Central memory CD8-positive, alpha-beta T cell (primary cell): ENCODE data around the gene NOBOX.
A peak's percentile ranks its signal among the peaks of the same experiment; 100 is the strongest.

Experiments
- ATAC-seq: fragments of 150-1000 bp; cut with Tn5 transposase; replicated peaks from 2 replicates; pipeline ENCODE4 v1.10.0; 2022; ENCODE audit warnings: mild to moderate bottlenecking, moderate FRiP score, moderate number of reproducible peaks; ENCODE audit not compliant: poor library complexity, severe bottlenecking; ENCODE audit errors: extremely low read depth
- DNase-seq, 2 donors: peaks; one replicate each; pipeline ENCODE4 v3.0.0; 2021; ENCODE audit warnings: low spot score in 2 of 2
- H3K27ac Mint-ChIP-seq: one replicate; pipeline ENCODE4 v1.8.0; 2022; ENCODE audit warnings: low read depth, mild to moderate bottlenecking, moderate library complexity, mixed read lengths
- H3K27me3 Mint-ChIP-seq: one replicate; pipeline ENCODE4 v1.8.0; 2022; ENCODE audit warnings: mixed read lengths
- H3K36me3 Mint-ChIP-seq: one replicate; pipeline ENCODE4 v1.8.0; 2022; ENCODE audit warnings: mild to moderate bottlenecking, moderate library complexity, mixed read lengths; ENCODE audit not compliant: insufficient read depth
- H3K4me1 Mint-ChIP-seq: one replicate; pipeline ENCODE4 v1.8.0; 2022; ENCODE audit warnings: mixed read lengths
- H3K4me3 Mint-ChIP-seq: one replicate; pipeline ENCODE4 v1.8.0; 2022; ENCODE audit warnings: mild to moderate bottlenecking, moderate library complexity, mixed read lengths
- H3K9me3 Mint-ChIP-seq: one replicate; pipeline ENCODE4 v1.8.0; 2022; ENCODE audit warnings: mixed read lengths

NOBOX gene

GRCh38 chr7:144410441-144410840 is 6.9 kb upstream of the NOBOX start:
- Mint-ChIP-seq H3K9me3 (no peaks in the 10 kb centered on the region), H3K27me3 (peaks cover 58% of the 10 kb centered on the region), H3K4me3 (no peak overlapping the region), H3K36me3 (no peaks in the 10 kb centered on the region), H3K4me1 (no peaks in the 10 kb centered on the region), H3K27ac (no peak overlapping the region)
- DNase-seq (no peak), ATAC-seq (no peak)

- Mint-ChIP-seq H3K27ac (no peak overlapping the region), H3K27me3 (peaks cover 44% of the 10 kb centered on the region), H3K36me3 (no peaks in the 10 kb centered on the region), H3K4me1 (no peaks in the 10 kb centered on the region), H3K4me3 (no peak overlapping the region), H3K9me3 (no peaks in the 10 kb centered on the region)
- ATAC-seq (no peak), DNase-seq (no peak)
Measured at GRCh38 chr7:144408121-144408520, 4.6 kb upstream of the NOBOX start.

GRCh38 chr7:144407266-144407931 is 3.9 kb upstream of the NOBOX start:
- no peaks in the 10 kb centered on the region for H3K4me1 Mint-ChIP-seq
- no peak for DNase-seq
- peaks cover 2% of the 10 kb centered on the region for H3K36me3 Mint-ChIP-seq
- H3K27me3 Mint-ChIP-seq, result peaks cover 51% of the 10 kb centered on the region
- ATAC-seq, result no peak
- no peak overlapping the region for H3K27ac Mint-ChIP-seq
- H3K9me3 Mint-ChIP-seq, result no peaks in the 10 kb centered on the region
- no peak overlapping the region for H3K4me3 Mint-ChIP-seq

GRCh38 chr7:144404946-144405345 is 1.5 kb upstream of the NOBOX start:
- no peak for DNase-seq

GRCh38 chr7:144403102-144403501 is 391 bp downstream of the NOBOX start:
- Mint-ChIP-seq H3K4me3 (no peak overlapping the region), H3K27ac (no peak overlapping the region), H3K9me3 (no peaks in the 10 kb centered on the region), H3K27me3 (peaks cover 54% of the 10 kb centered on the region), H3K4me1 (no peaks in the 10 kb centered on the region), H3K36me3 (peaks cover 2% of the 10 kb centered on the region)
- DNase-seq (no peak), ATAC-seq (no peak)

More at GRCh38 chr7:144404946-144405345, 1.5 kb upstream of the NOBOX start:
- ATAC-seq, result no peak
- no peak overlapping the region for H3K4me3 Mint-ChIP-seq
- H3K27ac Mint-ChIP-seq, result no peak overlapping the region
- peaks cover 2% of the 10 kb centered on the region for H3K36me3 Mint-ChIP-seq
- H3K4me1 Mint-ChIP-seq, result no peaks in the 10 kb centered on the region
- peaks cover 60% of the 10 kb centered on the region for H3K27me3 Mint-ChIP-seq
- H3K9me3 Mint-ChIP-seq, result no peaks in the 10 kb centered on the region

GRCh38 chr7:144401490-144401889 is 2.0 kb downstream of the NOBOX start:
- Mint-ChIP-seq H3K4me3 (no peak overlapping the region), H3K27ac (no peak overlapping the region)
- no peak for DNase-seq

GRCh38 chr7:144399946-144400345 is 3.5 kb downstream of the NOBOX start:
- Mint-ChIP-seq H3K36me3 (peaks cover 2% of the 10 kb centered on the region), H3K4me1 (no peaks in the 10 kb centered on the region), H3K9me3 (no peaks in the 10 kb centered on the region), H3K4me3 (no peak overlapping the region), H3K27ac (no peak overlapping the region), H3K27me3 (peaks cover 44% of the 10 kb centered on the region)
- no peak for DNase-seq
- ATAC-seq, result no peak

More at GRCh38 chr7:144401490-144401889, 2.0 kb downstream of the NOBOX start:
- peaks cover 44% of the 10 kb centered on the region for H3K27me3 Mint-ChIP-seq
- H3K36me3 Mint-ChIP-seq, result peaks cover 2% of the 10 kb centered on the region
- no peaks in the 10 kb centered on the region for H3K9me3 Mint-ChIP-seq
- no peak for ATAC-seq
- H3K4me1 Mint-ChIP-seq, result no peaks in the 10 kb centered on the region

- Mint-ChIP-seq H3K27me3 (peaks cover 44% of the 10 kb centered on the region), H3K36me3 (peaks cover 2% of the 10 kb centered on the region), H3K4me3 (no peak overlapping the region), H3K4me1 (no peaks in the 10 kb centered on the region), H3K9me3 (no peaks in the 10 kb centered on the region), H3K27ac (no peak overlapping the region)
- ATAC-seq, result no peak
- no peak for DNase-seq
Measured at GRCh38 chr7:144398911-144399310, 4.6 kb downstream of the NOBOX start.

- ATAC-seq, result no peak
- no peak overlapping the region for H3K27ac Mint-ChIP-seq
- peaks cover 2% of the 10 kb centered on the region for H3K36me3 Mint-ChIP-seq
- no peaks in the 10 kb centered on the region for H3K9me3 Mint-ChIP-seq
- no peak for DNase-seq
- no peaks in the 10 kb centered on the region for H3K4me1 Mint-ChIP-seq
- no peak overlapping the region for H3K4me3 Mint-ChIP-seq
- H3K27me3 Mint-ChIP-seq, result peaks cover 44% of the 10 kb centered on the region
Measured at GRCh38 chr7:144398291-144398690, 5.2 kb downstream of the NOBOX start.

- H3K4me3 Mint-ChIP-seq, result no peak overlapping the region
- H3K27ac Mint-ChIP-seq, result no peak overlapping the region
- H3K9me3 Mint-ChIP-seq, result no peaks in the 10 kb centered on the region
- no peaks in the 10 kb centered on the region for H3K36me3 Mint-ChIP-seq
- peaks cover 32% of the 10 kb centered on the region for H3K27me3 Mint-ChIP-seq
- DNase-seq (no peak), ATAC-seq (no peak)
- H3K4me1 Mint-ChIP-seq, result peaks cover under 1% of the 10 kb centered on the region
Measured at GRCh38 chr7:144397086-144397485, 6.4 kb downstream of the NOBOX start.

GRCh38 chr7:144391823-144392255 is 11.7 kb downstream of the NOBOX start:
- H3K4me3 Mint-ChIP-seq, result no peak overlapping the region
- no peaks in the 10 kb centered on the region for H3K9me3 Mint-ChIP-seq
- peaks cover 5% of the 10 kb centered on the region for H3K4me1 Mint-ChIP-seq
- no peaks in the 10 kb centered on the region for H3K36me3 Mint-ChIP-seq
- no peaks in the 10 kb centered on the region for H3K27me3 Mint-ChIP-seq
- no peak for DNase-seq
- no peak overlapping the region for H3K27ac Mint-ChIP-seq
- ATAC-seq, result peak; percentile 64

- ATAC-seq, result no peak
- Mint-ChIP-seq H3K27ac (no peak overlapping the region), H3K9me3 (no peaks in the 10 kb centered on the region), H3K36me3 (no peaks in the 10 kb centered on the region), H3K4me1 (peaks cover 5% of the 10 kb centered on the region), H3K27me3 (no peaks in the 10 kb centered on the region), H3K4me3 (no peak overlapping the region)
- DNase-seq, result no peak
Measured at GRCh38 chr7:144391014-144391413, 12.5 kb downstream of the NOBOX start.

- Mint-ChIP-seq H3K9me3 (no peaks in the 10 kb centered on the region), H3K36me3 (no peaks in the 10 kb centered on the region), H3K27ac (peak overlapping the region; percentile 47), H3K4me3 (no peak overlapping the region), H3K4me1 (peaks cover 5% of the 10 kb centered on the region), H3K27me3 (no peaks in the 10 kb centered on the region)
- DNase-seq (no peak), ATAC-seq (no peak)
Measured at GRCh38 chr7:144390481-144390880, 13.0 kb downstream of the NOBOX start.
